ENCODE results near the gene KCNAB1. TPM values are rescaled to one million over a fixed set of nuclear protein-coding genes. Genes with fewer than 3 reads are reported as not detected.

KCNAB1 gene
- total and polyA plus RNA-seq, 2 donors (not counting 3 experiments of a cell fraction or from before 2014, with no cell fraction given), result 0.21 TPM; not detected in 1

- intact Hi-C loops (cut with micrococcal nuclease) (loop anchor here (1.0 to 2.0 kb wide), 5 partner anchors 37 to 277 kb away; no protein-coding TSS in a partner anchor), dilution Hi-C loops (cut with MboI; ENCODE audit: extremely low pct_ligation_motif_present, low sequenced_read_pairs) (no loop called here)
- Histone ChIP-seq H3K4me1 (ENCODE audit: control insufficient read depth, extremely low read depth, insufficient read depth, low read length) (peaks cover 28% of the 10 kb centered on the region), H3K36me3 (ENCODE audit: control insufficient read depth in 2 of 2, extremely low read depth in 1 of 2, insufficient read depth in 2 of 2, low read length in 2 of 2) (no peaks in the 10 kb centered on the region), H3K79me2 (ENCODE audit: control insufficient read depth, insufficient read depth, low read length) (no peaks in the 10 kb centered on the region), H4K20me1 (replicated peaks; ENCODE audit: control insufficient read depth, extremely low read depth, insufficient read depth, low read length) (no peaks in the 10 kb centered on the region), H3K27ac (ENCODE audit: insufficient read depth, low read depth, low read length) (peak overlapping the region; percentile 49), H3K9me1 (replicated peaks; ENCODE audit: control insufficient read depth, extremely low read depth, insufficient read depth, low read length) (no peaks in the 10 kb centered on the region), H3K4me3 (replicated peaks in 1 of 3; ENCODE audit: insufficient read depth in 1 of 3, low read depth in 1 of 3, low read length in 3 of 3) (no peak overlapping the region), H3K9ac (replicated peaks; ENCODE audit: extremely low read depth, insufficient read depth, low read length) (no peak overlapping the region), H3K27me3 (ENCODE audit: control insufficient read depth in 2 of 2, insufficient read depth in 2 of 2, low read length in 2 of 2) (no peaks in the 10 kb centered on the region), H2AFZ (ENCODE audit: low read depth, low read length) (no peak overlapping the region), H3K4me2 (ENCODE audit: insufficient read depth, low read length) (peak overlapping the region; percentile 1), H3K9me3 (replicated peaks; ENCODE audit: control insufficient read depth, insufficient read depth, low read length) (no peaks in the 10 kb centered on the region)
- TF ChIP-seq POLR2AphosphoS5 (IDR thresholded peaks at IDR 0.05; ENCODE audit: insufficient read depth, low read depth, low read length) (peak; percentile 84), MYC (IDR thresholded peaks at IDR 0.05; ENCODE audit: low read depth, low read length) (no peak), POLR2A (IDR thresholded peaks at IDR 0.05; ENCODE audit: low read depth, low read length) (peak; percentile 24), JUN (IDR thresholded peaks at IDR 0.05; ENCODE audit: borderline replicate concordance, insufficient read depth, insufficient read length, low read depth) (peak; percentile 51), FOS (IDR thresholded peaks at IDR 0.05; ENCODE audit: borderline replicate concordance, insufficient read depth, low read length) (peak; percentile 91), MAX (IDR thresholded peaks at IDR 0.05; ENCODE audit: insufficient read depth, insufficient read length) (no peak), CTCF (IDR thresholded peaks at IDR 0.05; ENCODE audit: extremely low read depth in 1 of 2, insufficient read depth in 1 of 2, low read depth in 1 of 2, low read length in 2 of 2) (no peak), GATA2 (IDR thresholded peaks at IDR 0.05; ENCODE audit: insufficient read depth, insufficient read length, low read depth, low read length) (peak; percentile 95), EZH2 (IDR thresholded peaks at IDR 0.05; ENCODE audit: borderline replicate concordance, low read depth, low read length, severe bottlenecking) (no peak)
- CTCF ChIA-PET, result interaction anchor here (0.8 to 2.3 kb wide), 11 partner anchors 19 to 298 kb away, joined by 3 to 9 read pairs (median 4); no protein-coding TSS in a partner anchor
- no TSS peak for BruUV-seq (replicated peaks)
- DNase-seq (ENCODE audit: low read depth, low spot score), result peak; percentile 90
- POLR2A ChIA-PET, result no interaction called here
- FAIRE-seq, result peak; percentile 94
Measured at GRCh38 chr3:156211583-156211982, 91.2 kb downstream of the KCNAB1 start.

Measured in endothelial cell of umbilical vein (primary cell).